AG08396 (cell line): ENCODE results near the gene SDS.

Source experiments
- DNase-seq: peaks from one replicate; pipeline ENCODE4 v3.0.0; 2012; ENCODE audit warnings: low spot score, mixed read lengths

The SDS gene

GRCh38 chr12:113399490-113399889 lies 4.2 kb downstream of the SDS start:
- DNase-seq: no peak

GRCh38 chr12:113398346-113399290 lies 5.1 kb downstream of the SDS start:
- no peak for DNase-seq

- DNase-seq: no peak
Measured at GRCh38 chr12:113397497-113398197, 6.0 kb downstream of the SDS start.

GRCh38 chr12:113396828-113397496 lies 6.7 kb downstream of the SDS start:
- DNase-seq: no peak

GRCh38 chr12:113396200-113396599 lies 7.5 kb downstream of the SDS start:
- no peak for DNase-seq

GRCh38 chr12:113395119-113395518 lies 8.6 kb downstream of the SDS start:
- no peak for DNase-seq

GRCh38 chr12:113393749-113394148 lies 9.9 kb downstream of the SDS start:
- DNase-seq: no peak

- DNase-seq: peak; percentile 54
Measured at GRCh38 chr12:113392988-113393579, 10.6 kb downstream of the SDS start.

- DNase-seq: no peak
Measured at GRCh38 chr12:113392520-113392919, 11.2 kb downstream of the SDS start.

- no peak for DNase-seq
Measured at GRCh38 chr12:113391650-113392337, 11.9 kb downstream of the SDS start.

GRCh38 chr12:113391145-113391544 lies 12.5 kb downstream of the SDS start:
- DNase-seq: no peak

GRCh38 chr12:113390064-113391043 lies 13.3 kb downstream of the SDS start:
- no peak for DNase-seq

GRCh38 chr12:113388351-113388750 lies 15.3 kb downstream of the SDS start:
- DNase-seq: no peak

- DNase-seq: no peak
Measured at GRCh38 chr12:113387631-113388030, 16.1 kb downstream of the SDS start.

- no peak for DNase-seq
Measured at GRCh38 chr12:113386866-113387566, 16.7 kb downstream of the SDS start.

- no peak for DNase-seq
Measured at GRCh38 chr12:113385282-113385882, 18.3 kb downstream of the SDS start.

- no peak for DNase-seq
Measured at GRCh38 chr12:113384778-113385177, 18.9 kb downstream of the SDS start.

- no peak for DNase-seq
Measured at GRCh38 chr12:113382206-113382605, 21.5 kb downstream of the SDS start.

- DNase-seq: no peak
Measured at GRCh38 chr12:113381220-113381619, 22.5 kb downstream of the SDS start.
